Duodenal mucosa (tissue), 2 donors: ENCODE data around the gene PCED1A.

ENCODE experiments used
- H3K27ac ChIP-seq: one replicate; pipeline ENCODE4 v1.7.0; 2013; ENCODE audit warnings: low read depth, low read length
- H3K27me3 ChIP-seq, 2 donors: one replicate each; pipeline ENCODE4 v1.7.0; 2013; ENCODE audit warnings: low read length in 2 of 2, control low read depth in 1 of 2; ENCODE audit not compliant: insufficient read depth in 2 of 2, control insufficient read depth in 1 of 2
- H3K36me3 ChIP-seq, 2 donors: one replicate each; pipeline ENCODE4 v1.7.0; 2013; ENCODE audit warnings: low read length in 2 of 2, control low read depth in 1 of 2; ENCODE audit not compliant: insufficient read depth in 2 of 2, control insufficient read depth in 1 of 2
- H3K4me1 ChIP-seq, 2 donors: one replicate each; pipeline ENCODE4 v1.7.0; 2013; ENCODE audit warnings: low read length in 2 of 2, control low read depth in 1 of 2; ENCODE audit not compliant: insufficient read depth in 2 of 2, control insufficient read depth in 1 of 2
- H3K4me3 ChIP-seq, 2 donors: one replicate each; pipeline ENCODE4 v1.7.0; 2013; ENCODE audit warnings: low read length in 2 of 2, low read depth in 1 of 2
- H3K9ac ChIP-seq, 2 donors: one replicate each; pipeline ENCODE4 v1.7.0; 2013; ENCODE audit warnings: low read length in 2 of 2, low read depth in 1 of 2
- H3K9me3 ChIP-seq, 2 donors: one replicate each; pipeline ENCODE4 v1.7.0; 2013; ENCODE audit warnings: low read length in 2 of 2, control low read depth in 1 of 2; ENCODE audit not compliant: control insufficient read depth in 1 of 2

Gene PCED1A

GRCh38 chr20:2806351-2806701, 34.1 kb downstream of the PCED1A start:
- Histone ChIP-seq H3K36me3 (no peaks in the 10 kb centered on the region), H3K27ac (no peak overlapping the region), H3K9ac (no peak overlapping the region), H3K9me3 (no peaks in the 10 kb centered on the region), H3K27me3 (peaks cover 27 to 40% of the 10 kb centered on the region in 2 donors), H3K4me3 (no peak overlapping the region), H3K4me1 (peaks cover 0 to 4% of the 10 kb centered on the region in 2 donors)

GRCh38 chr20:2805689-2806350, 34.6 kb downstream of the PCED1A start:
- H3K9ac ChIP-seq, result no peak overlapping the region
- no peaks in the 10 kb centered on the region for H3K9me3 ChIP-seq
- no peak overlapping the region for H3K4me3 ChIP-seq
- H3K27ac ChIP-seq, result no peak overlapping the region
- H3K36me3 ChIP-seq, result no peaks in the 10 kb centered on the region
- peaks cover 0 to 7% of the 10 kb centered on the region in 2 donors for H3K4me1 ChIP-seq
- peaks cover 32 to 45% of the 10 kb centered on the region in 2 donors for H3K27me3 ChIP-seq

GRCh38 chr20:2804852-2805688, 35.4 kb downstream of the PCED1A start:
- Histone ChIP-seq H3K27me3 (peaks cover 37 to 51% of the 10 kb centered on the region in 2 donors), H3K4me3 (no peak overlapping the region), H3K4me1 (peaks cover 0 to 10% of the 10 kb centered on the region in 2 donors), H3K27ac (no peak overlapping the region), H3K9me3 (no peaks in the 10 kb centered on the region), H3K36me3 (no peaks in the 10 kb centered on the region), H3K9ac (no peak overlapping the region)

GRCh38 chr20:2804041-2804828, 36.2 kb downstream of the PCED1A start:
- H3K27ac ChIP-seq, result no peak overlapping the region
- H3K36me3 ChIP-seq, result no peaks in the 10 kb centered on the region
- no peak overlapping the region for H3K9ac ChIP-seq
- peaks cover 44 to 59% of the 10 kb centered on the region in 2 donors for H3K27me3 ChIP-seq
- H3K9me3 ChIP-seq, result no peaks in the 10 kb centered on the region
- H3K4me3 ChIP-seq, result no peak overlapping the region
- peaks cover 0 to 17% of the 10 kb centered on the region in 2 donors for H3K4me1 ChIP-seq

- Histone ChIP-seq H3K4me3 (peak overlapping the region in 1 of 2 donors; percentile 31), H3K9me3 (no peaks in the 10 kb centered on the region), H3K27me3 (peaks cover 48 to 67% of the 10 kb centered on the region in 2 donors), H3K9ac (no peak overlapping the region), H3K36me3 (no peaks in the 10 kb centered on the region), H3K27ac (no peak overlapping the region), H3K4me1 (peaks cover 0 to 17% of the 10 kb centered on the region in 2 donors)
Measured at GRCh38 chr20:2801286-2801728, 39.1 kb downstream of the PCED1A start.

GRCh38 chr20:2800521-2801285, 39.8 kb downstream of the PCED1A start, which contains the start of gene CPXM1:
Gene CPXM1, minus strand, starts transcription at chr20:2800627. Its CDS starts 55 bp downstream, at chr20:2800572.
- H3K27me3 ChIP-seq, result peaks cover 44 to 63% of the 10 kb centered on the region in 2 donors
- H3K4me1 ChIP-seq, result peaks cover 0 to 13% of the 10 kb centered on the region in 2 donors
- H3K9me3 ChIP-seq, result no peaks in the 10 kb centered on the region
- H3K27ac ChIP-seq, result no peak within 1 kb of the TSS
- peak within 1 kb of the TSS; percentile 31 to 57 for H3K4me3 ChIP-seq
- no peak within 1 kb of the TSS for H3K9ac ChIP-seq
- H3K36me3 ChIP-seq, result no peaks in the 10 kb centered on the region

GRCh38 chr20:2799688-2800520, 40.6 kb downstream of the PCED1A start:
- no peaks in the 10 kb centered on the region for H3K36me3 ChIP-seq
- no peak overlapping the region for H3K9ac ChIP-seq
- no peaks in the 10 kb centered on the region for H3K9me3 ChIP-seq
- peaks cover 45 to 55% of the 10 kb centered on the region in 2 donors for H3K27me3 ChIP-seq
- peak overlapping the region; percentile 20 to 57 for H3K4me3 ChIP-seq
- H3K4me1 ChIP-seq, result peaks cover 0 to 13% of the 10 kb centered on the region in 2 donors
- no peak overlapping the region for H3K27ac ChIP-seq

GRCh38 chr20:2799271-2799670, 41.2 kb downstream of the PCED1A start:
- H3K9me3 ChIP-seq, result no peaks in the 10 kb centered on the region
- H3K27me3 ChIP-seq, result peaks cover 49 to 51% of the 10 kb centered on the region in 2 donors
- no peaks in the 10 kb centered on the region for H3K36me3 ChIP-seq
- H3K27ac ChIP-seq, result no peak overlapping the region
- peaks cover 0 to 13% of the 10 kb centered on the region in 2 donors for H3K4me1 ChIP-seq
- no peak overlapping the region for H3K9ac ChIP-seq
- no peak overlapping the region for H3K4me3 ChIP-seq

- Histone ChIP-seq H3K27ac (no peak overlapping the region), H3K9me3 (no peaks in the 10 kb centered on the region), H3K9ac (no peak overlapping the region), H3K36me3 (no peaks in the 10 kb centered on the region), H3K4me1 (peaks cover 0 to 13% of the 10 kb centered on the region in 2 donors), H3K4me3 (no peak overlapping the region), H3K27me3 (peaks cover 44 to 47% of the 10 kb centered on the region in 2 donors)
Measured at GRCh38 chr20:2798814-2799213, 41.6 kb downstream of the PCED1A start.
